ENCODE data around the gene NUMB. TPM values are rescaled to one million over a fixed set of nuclear protein-coding genes. Genes with fewer than 3 reads are reported as not detected.
A peak's percentile ranks its signal among the peaks of the same experiment; 100 is the strongest.

NUMB gene
- total RNA-seq, 3 donors from 2014 or later (not counting 1 experiment from before 2014, with no cell fraction given): 50.0 to 67.4 (median 56.3) TPM

DNA sequence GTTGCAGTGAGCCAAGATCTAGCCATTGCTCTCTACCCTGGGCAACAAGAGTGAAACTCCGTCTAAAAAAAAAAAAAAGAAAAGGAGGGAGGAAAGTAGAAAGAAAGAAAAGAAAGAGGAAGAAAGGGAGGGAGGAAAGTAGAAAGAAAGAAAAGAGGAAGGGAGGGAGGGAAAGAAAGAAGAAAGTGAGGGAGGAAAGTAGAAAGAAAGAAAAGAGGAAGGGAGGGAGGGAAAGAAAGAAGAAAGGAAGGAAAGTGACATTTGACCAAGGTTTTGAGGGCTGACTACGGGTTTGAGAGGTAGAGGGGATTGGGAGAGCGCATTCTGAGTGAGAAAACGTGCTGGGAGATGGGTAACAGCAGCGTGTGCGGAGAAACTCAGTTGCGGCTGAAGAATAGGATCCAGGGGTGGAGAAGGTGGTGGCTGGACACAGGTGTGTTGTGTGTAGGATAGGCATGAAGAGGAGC, 221.6 kb downstream of the NUMB start:
- peaks cover 20% of the 10 kb centered on the region for H3K27me3 ChIP-seq (ENCODE audit: control insufficient read depth, insufficient read depth, low read length)
- no peak overlapping the region for H3K27ac ChIP-seq (ENCODE audit: low read length)
- Mint-ChIP-seq H3K4me1 (peaks cover 6 to 8% of the 10 kb centered on the region in 2 donors), H3K27me3 (ENCODE audit: low read depth in 2 of 2) (peaks cover 61 to 63% of the 10 kb centered on the region in 2 donors), H3K9me3 (no peaks in the 10 kb centered on the region), H3K36me3 (no peaks in the 10 kb centered on the region), H3K4me3 (peak overlapping the region; percentile 63), H3K27ac (no peak overlapping the region)
- H3K36me3 ChIP-seq (ENCODE audit: control insufficient read depth, insufficient read depth, low read length): no peaks in the 10 kb centered on the region
- ATAC-seq: no peak
- H3K4me3 ChIP-seq (ENCODE audit: low read length): no peak overlapping the region
- no peaks in the 10 kb centered on the region for H3K9me3 ChIP-seq (ENCODE audit: control insufficient read depth, insufficient read depth, low read length)
- peaks cover 21% of the 10 kb centered on the region for H3K4me1 ChIP-seq (ENCODE audit: control insufficient read depth, insufficient read depth, low read length)
- WGBS (ENCODE audit: insufficient coverage): 27% methylated on average over 7 of the region's 7 CpGs
- intact Hi-C loops (cut with micrococcal nuclease): no loop called here
- TF ChIP-seq, protein P1, sequence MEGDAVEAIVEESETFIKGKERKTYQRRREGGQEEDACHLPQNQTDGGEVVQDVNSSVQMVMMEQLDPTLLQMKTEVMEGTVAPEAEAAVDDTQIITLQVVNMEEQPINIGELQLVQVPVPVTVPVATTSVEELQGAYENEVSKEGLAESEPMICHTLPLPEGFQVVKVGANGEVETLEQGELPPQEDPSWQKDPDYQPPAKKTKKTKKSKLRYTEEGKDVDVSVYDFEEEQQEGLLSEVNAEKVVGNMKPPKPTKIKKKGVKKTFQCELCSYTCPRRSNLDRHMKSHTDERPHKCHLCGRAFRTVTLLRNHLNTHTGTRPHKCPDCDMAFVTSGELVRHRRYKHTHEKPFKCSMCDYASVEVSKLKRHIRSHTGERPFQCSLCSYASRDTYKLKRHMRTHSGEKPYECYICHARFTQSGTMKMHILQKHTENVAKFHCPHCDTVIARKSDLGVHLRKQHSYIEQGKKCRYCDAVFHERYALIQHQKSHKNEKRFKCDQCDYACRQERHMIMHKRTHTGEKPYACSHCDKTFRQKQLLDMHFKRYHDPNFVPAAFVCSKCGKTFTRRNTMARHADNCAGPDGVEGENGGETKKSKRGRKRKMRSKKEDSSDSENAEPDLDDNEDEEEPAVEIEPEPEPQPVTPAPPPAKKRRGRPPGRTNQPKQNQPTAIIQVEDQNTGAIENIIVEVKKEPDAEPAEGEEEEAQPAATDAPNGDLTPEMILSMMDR (IDR thresholded peaks at IDR 0.05): no peak
- no peak for DNase-seq

DNA sequence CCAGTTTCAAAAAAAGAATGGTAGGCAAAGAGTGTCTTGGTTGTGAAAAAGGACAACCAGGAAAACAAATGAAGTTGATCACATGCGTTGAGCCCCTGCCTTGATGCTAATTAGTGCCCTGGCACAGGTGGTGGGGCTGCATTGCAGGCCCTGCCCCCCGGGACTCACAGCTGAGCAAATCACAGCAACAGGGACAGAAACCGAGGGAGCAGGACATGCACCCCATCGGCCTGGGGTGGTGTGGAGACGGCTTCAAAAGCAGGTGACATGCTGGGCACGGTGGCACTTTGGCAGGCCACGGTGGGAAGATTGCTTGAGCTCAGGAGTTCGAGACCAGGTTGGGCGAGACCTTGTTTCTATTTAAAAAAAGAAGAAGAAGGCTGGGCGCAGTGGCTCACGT, 222.2 kb downstream of the NUMB start:
- Histone ChIP-seq H3K27me3 (ENCODE audit: control insufficient read depth, insufficient read depth, low read length) (peaks cover 17% of the 10 kb centered on the region), H3K4me1 (ENCODE audit: control insufficient read depth, insufficient read depth, low read length) (peaks cover 18% of the 10 kb centered on the region), H3K4me3 (ENCODE audit: low read length) (no peak overlapping the region), H3K36me3 (ENCODE audit: control insufficient read depth, insufficient read depth, low read length) (no peaks in the 10 kb centered on the region), H3K9me3 (ENCODE audit: control insufficient read depth, insufficient read depth, low read length) (no peaks in the 10 kb centered on the region), H3K27ac (ENCODE audit: low read length) (no peak overlapping the region)
- 41% methylated on average over 11 of the region's 11 CpGs for WGBS (ENCODE audit: insufficient coverage)
- Mint-ChIP-seq H3K9me3 (no peaks in the 10 kb centered on the region), H3K27me3 (ENCODE audit: low read depth in 2 of 2) (peaks cover 55 to 57% of the 10 kb centered on the region in 2 donors), H3K4me1 (peaks cover 6 to 8% of the 10 kb centered on the region in 2 donors), H3K36me3 (no peaks in the 10 kb centered on the region), H3K27ac (no peak overlapping the region), H3K4me3 (no peak overlapping the region)
- DNase-seq: no peak
- intact Hi-C loops (cut with micrococcal nuclease): no loop called here
- TF ChIP-seq, protein P1 (IDR thresholded peaks at IDR 0.05): no peak
- ATAC-seq: no peak

DNA sequence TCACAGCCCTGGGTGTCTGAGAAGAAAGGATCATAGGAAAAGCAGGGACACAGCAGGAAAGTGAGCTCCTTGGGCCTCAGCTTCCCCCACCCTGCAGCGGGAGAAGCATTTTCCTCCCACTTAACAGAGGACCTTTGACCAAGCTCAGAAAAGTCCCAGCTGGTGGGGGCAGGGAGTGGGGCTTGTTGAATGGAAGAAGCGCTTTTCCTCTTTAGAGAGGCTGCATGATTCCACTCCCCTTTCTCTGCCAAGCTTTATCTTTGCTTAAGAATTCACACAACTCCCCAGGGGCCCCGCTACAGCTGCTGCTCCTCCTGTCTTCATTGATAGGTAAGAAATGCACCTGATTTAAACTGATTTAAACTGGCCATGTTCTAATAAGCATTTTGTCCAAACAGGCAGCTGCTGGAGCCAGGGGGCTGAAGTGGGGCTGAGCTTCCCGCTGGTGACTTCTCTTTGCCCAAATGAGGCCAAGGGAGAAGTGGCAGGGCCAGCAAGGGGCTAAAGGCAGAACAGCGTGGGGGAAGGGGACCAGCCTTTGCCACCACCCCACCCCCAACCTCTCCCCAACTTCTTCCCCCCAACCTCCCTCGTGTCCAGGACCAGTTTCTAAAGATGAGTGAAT, 222.7 kb downstream of the NUMB start:
- Mint-ChIP-seq H3K27ac (no peak overlapping the region), H3K9me3 (no peaks in the 10 kb centered on the region), H3K4me3 (peak overlapping the region; percentile 28), H3K4me1 (peaks cover 6 to 8% of the 10 kb centered on the region in 2 donors), H3K27me3 (ENCODE audit: low read depth in 2 of 2) (peaks cover 52 to 54% of the 10 kb centered on the region in 2 donors), H3K36me3 (no peaks in the 10 kb centered on the region)
- peaks cover 13% of the 10 kb centered on the region for H3K4me1 ChIP-seq (ENCODE audit: control insufficient read depth, insufficient read depth, low read length)
- H3K27me3 ChIP-seq (ENCODE audit: control insufficient read depth, insufficient read depth, low read length): peaks cover 17% of the 10 kb centered on the region
- H3K27ac ChIP-seq (ENCODE audit: low read length): no peak overlapping the region
- H3K36me3 ChIP-seq (ENCODE audit: control insufficient read depth, insufficient read depth, low read length): no peaks in the 10 kb centered on the region
- ATAC-seq (no peak), DNase-seq (no peak)
- intact Hi-C loops (cut with micrococcal nuclease): no loop called here
- 52% methylated on average over 3 of the region's 6 CpGs for WGBS (ENCODE audit: insufficient coverage)
- H3K4me3 ChIP-seq (ENCODE audit: low read length): no peak overlapping the region
- H3K9me3 ChIP-seq (ENCODE audit: control insufficient read depth, insufficient read depth, low read length): no peaks in the 10 kb centered on the region
- TF ChIP-seq, protein P1 (IDR thresholded peaks at IDR 0.05): no peak

Data from natural killer cell (primary cell).